ENCODE measurements around the gene ZMYND10. TPM values are rescaled to one million over a fixed set of nuclear protein-coding genes. Genes with fewer than 3 reads are reported as not detected.

Gene ZMYND10
- total and polyA plus RNA-seq, 2 donors (not counting 3 experiments of a cell fraction or from before 2014, with no cell fraction given): 0.25 to 0.38 TPM

- peak overlapping the region; percentile 95 for H3K27ac ChIP-seq (ENCODE audit: insufficient read depth, low read depth, low read length)
- H3K79me2 ChIP-seq (ENCODE audit: control insufficient read depth, insufficient read depth, low read length): peaks cover 60% of the 10 kb centered on the region
- FAIRE-seq (peak; percentile 93), DNase-seq (ENCODE audit: low read depth, low spot score) (peak; percentile 86)
- H3K9me3 ChIP-seq (replicated peaks; ENCODE audit: control insufficient read depth, insufficient read depth, low read length): no peaks in the 10 kb centered on the region
- H4K20me1 ChIP-seq (replicated peaks; ENCODE audit: control insufficient read depth, extremely low read depth, insufficient read depth, low read length): no peaks in the 10 kb centered on the region
- H2AFZ ChIP-seq (ENCODE audit: low read depth, low read length): no peak overlapping the region
- CTCF ChIA-PET: interaction anchor here (1.3 to 5.0 kb wide), 2 partner anchors 10 to 14 kb away, joined by 4 to 66 read pairs; partner anchors contain the start of gene HYAL2
- intact Hi-C loops (cut with micrococcal nuclease): loop anchor here (1.0 kb wide), 1 partner anchor 11 kb away; no protein-coding TSS in a partner anchor
- peak overlapping the region; percentile 93 for H3K4me2 ChIP-seq (ENCODE audit: insufficient read depth, low read length)
- H3K9me1 ChIP-seq (replicated peaks; ENCODE audit: control insufficient read depth, extremely low read depth, insufficient read depth, low read length): no peaks in the 10 kb centered on the region
- peak overlapping the region; percentile 78 for H3K9ac ChIP-seq (replicated peaks; ENCODE audit: extremely low read depth, insufficient read depth, low read length)
- TF ChIP-seq CTCF (IDR thresholded peaks at IDR 0.05; ENCODE audit: extremely low read depth in 1 of 2, insufficient read depth in 1 of 2, low read depth in 1 of 2, low read length in 2 of 2) (no peak), MYC (IDR thresholded peaks at IDR 0.05; ENCODE audit: low read depth, low read length) (no peak), POLR2A (IDR thresholded peaks at IDR 0.05; ENCODE audit: low read depth, low read length) (no peak), MAX (IDR thresholded peaks at IDR 0.05; ENCODE audit: insufficient read depth, insufficient read length) (no peak), FOS (IDR thresholded peaks at IDR 0.05; ENCODE audit: borderline replicate concordance, insufficient read depth, low read length) (no peak), GATA2 (IDR thresholded peaks at IDR 0.05; ENCODE audit: insufficient read depth, insufficient read length, low read depth, low read length) (no peak), EZH2 (IDR thresholded peaks at IDR 0.05; ENCODE audit: borderline replicate concordance, low read depth, low read length, severe bottlenecking) (no peak), POLR2AphosphoS5 (IDR thresholded peaks at IDR 0.05; ENCODE audit: insufficient read depth, low read depth, low read length) (peak; percentile 21), JUN (IDR thresholded peaks at IDR 0.05; ENCODE audit: borderline replicate concordance, insufficient read depth, insufficient read length, low read depth) (peak; percentile 22)
- peaks cover 36% of the 10 kb centered on the region for H3K4me1 ChIP-seq (ENCODE audit: control insufficient read depth, extremely low read depth, insufficient read depth, low read length)
- dilution Hi-C loops (cut with MboI; ENCODE audit: extremely low pct_ligation_motif_present, low sequenced_read_pairs): no loop called here
- POLR2A ChIA-PET: interaction anchor here (1.2 to 6.1 kb wide), 2 partner anchors 12 to 70 kb away, joined by 3 to 38 read pairs; partner anchors contain the start of gene HYAL2
- BruUV-seq (replicated peaks): TSS peak; percentile 13
- H3K4me3 ChIP-seq (replicated peaks in 1 of 3; ENCODE audit: insufficient read depth in 1 of 3, low read depth in 1 of 3, low read length in 3 of 3): peak overlapping the region in 1 of 3 experiments; percentile 24
- no peaks in the 10 kb centered on the region for H3K27me3 ChIP-seq (ENCODE audit: control insufficient read depth in 2 of 2, insufficient read depth in 2 of 2, low read length in 2 of 2)
- H3K36me3 ChIP-seq (ENCODE audit: control insufficient read depth in 2 of 2, extremely low read depth in 1 of 2, insufficient read depth in 2 of 2, low read length in 2 of 2): peaks cover 20 to 29% of the 10 kb centered on the region in 2 experiments
Measured at GRCh38 chr3:50333744-50334328, 11.7 kb downstream of the ZMYND10 start.

All from endothelial cell of umbilical vein (primary cell).